ENCODE data around the gene TSPAN5.

Gene TSPAN5

DNA sequence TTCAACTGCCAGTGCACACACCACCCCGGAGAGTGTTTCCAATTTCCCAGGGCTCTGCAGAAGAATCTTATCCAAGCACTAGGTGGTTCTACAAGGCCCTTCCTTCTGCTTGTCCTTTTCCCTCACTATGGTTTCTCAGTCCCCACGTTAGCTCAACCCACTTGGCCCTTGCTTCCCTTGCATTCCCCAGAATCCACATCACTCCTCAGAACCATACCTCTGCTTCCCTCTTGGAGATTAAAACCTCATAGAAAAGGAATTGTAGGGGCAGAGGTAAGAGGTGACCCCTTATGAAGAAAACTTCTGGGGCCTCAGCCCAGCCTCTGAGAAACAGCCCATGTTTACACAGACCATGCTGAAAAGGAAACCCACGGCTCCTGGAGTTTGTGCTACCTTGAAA is 42.4 kb downstream of the TSPAN5 start:
- DNase-seq = no peak

DNA sequence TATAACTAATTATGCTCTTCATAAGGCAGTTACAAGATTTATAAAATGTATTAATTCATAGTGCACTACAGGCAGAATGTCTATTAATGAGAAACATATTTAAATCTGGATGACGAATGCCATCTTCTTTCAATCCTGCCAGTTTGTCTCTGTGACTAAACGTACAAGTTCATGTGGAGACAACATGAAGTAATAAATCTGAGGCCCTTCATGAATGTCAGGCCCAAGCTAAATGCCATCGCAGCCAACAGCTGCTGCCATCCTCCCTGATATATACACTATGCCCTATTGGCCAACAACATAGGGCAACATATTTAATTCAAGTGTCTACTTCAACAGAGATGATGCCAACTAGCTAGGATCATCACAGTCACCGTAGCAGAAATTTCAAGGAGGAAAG is 43.7 kb downstream of the TSPAN5 start:
- DNase-seq = no peak

DNA sequence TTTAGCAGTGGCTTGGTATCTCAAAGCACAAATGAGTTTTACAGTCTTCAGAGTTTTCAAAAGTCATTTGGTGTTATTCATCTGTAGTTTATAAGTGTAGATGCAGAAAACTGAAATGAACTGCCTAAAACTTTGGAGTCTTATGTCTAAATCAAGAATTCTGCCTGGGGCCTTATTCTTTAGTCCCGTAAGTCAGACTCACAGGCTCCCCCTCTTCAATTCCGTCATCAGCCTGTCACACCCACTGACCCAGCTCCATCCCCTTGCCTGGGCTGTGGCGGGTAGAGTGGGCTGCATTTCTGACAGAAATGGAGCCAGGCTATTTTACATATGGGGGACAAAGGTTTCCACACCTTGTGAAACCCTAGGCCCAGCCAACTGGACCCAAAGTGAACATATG is 44.3 kb downstream of the TSPAN5 start:
- DNase-seq = no peak

DNA sequence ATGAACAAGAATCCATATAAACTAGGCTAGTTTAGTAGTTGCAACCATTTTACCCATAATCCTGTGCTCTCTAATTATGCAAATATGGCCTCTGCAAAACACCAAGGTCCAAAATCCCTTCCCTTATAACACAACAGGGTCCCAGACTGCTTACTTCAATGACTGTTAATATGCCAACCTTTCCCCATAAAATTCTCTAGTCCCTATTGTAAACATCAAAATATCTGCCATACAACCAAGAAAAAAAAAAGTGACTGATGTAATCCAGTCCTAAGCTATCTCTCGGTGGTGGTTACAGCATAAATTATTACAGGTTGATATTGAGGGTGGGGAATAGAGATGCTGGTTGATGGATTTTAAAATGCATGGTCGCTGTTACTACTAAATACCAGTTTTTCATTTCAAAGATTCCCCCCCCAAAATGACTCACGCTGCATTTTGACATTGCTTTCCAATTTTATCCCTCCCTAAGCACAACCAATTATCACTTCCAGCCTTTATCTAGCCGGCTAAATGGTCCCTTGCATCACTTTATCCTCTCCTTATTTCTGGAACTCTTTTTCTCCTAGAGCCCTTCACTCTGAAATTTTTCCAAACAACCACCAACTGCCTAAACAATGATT is 44.8 kb downstream of the TSPAN5 start:
- DNase-seq = no peak

DNA sequence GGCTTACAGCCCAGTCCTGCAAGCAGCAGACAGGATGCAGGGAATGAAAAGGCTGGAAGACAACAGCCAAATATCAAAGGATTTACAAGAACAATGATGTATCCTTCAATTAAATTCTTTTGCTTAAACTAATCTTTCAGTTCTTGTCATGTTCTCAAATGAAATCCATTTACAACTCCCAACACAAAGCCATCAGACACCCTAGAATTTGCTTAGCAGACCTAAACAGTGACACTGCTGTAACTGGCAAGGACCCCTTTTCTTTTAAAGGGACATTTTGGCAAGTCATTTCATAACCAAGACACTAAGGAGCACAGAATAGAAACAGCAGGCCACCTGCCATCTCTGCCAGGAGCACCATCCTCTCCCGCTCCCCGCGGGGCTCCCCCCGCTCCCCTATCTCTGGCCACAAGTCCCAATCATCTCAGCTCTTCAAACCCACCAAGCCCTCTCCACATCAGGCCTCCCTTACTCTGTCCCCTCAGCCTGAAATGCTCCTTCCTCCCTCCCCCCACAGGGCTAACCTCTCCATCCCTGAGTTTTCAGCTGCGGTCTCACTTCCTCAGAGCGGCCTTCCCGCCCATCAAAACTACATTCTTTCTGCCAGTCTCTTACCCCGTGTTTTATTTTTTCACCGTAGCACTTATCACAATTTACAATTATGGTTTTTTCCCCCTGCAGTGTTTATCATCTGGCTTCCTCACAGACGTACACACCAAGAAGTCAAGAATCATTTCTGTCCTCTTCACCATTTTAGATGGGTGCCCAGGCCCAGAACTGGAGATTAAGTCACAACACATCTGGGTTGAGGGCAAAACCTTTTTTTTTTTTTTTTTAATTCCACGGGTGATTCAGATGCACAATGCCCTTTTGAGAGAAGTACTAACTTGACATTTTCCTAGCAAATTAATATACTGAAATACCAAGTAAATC is 45.8 kb downstream of the TSPAN5 start:
- no peak for DNase-seq

DNA sequence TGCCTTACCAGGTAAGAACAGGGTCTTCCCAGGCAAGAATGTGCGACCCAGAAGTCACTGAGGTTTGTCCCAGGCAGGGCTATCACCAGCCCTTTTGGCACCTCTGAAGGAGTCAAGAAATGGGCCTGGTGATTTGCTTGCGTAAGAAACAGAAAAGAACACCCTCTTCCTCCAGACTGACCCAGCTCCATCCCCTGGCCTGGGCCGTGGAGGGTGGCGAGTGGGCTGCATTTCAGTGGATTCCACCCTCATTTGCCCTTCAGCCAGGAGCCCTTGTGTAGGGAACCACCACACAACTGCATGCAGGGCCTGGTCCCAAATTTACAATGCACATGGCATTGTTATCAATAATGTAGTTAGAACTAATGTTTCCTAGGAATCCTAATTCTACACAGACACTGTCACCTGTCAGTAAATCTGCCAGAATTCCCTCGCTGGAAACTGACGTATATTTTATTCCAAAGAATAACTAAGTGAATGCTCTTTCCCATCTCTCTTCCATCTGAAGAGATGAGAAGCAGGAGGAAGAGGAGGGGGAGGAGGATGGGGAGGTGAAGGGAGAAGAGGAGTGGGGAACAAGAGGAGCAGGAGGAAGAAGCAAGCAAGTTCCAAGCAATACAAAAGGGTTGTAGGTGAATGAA is 46.6 kb downstream of the TSPAN5 start:
- DNase-seq = no peak

DNA sequence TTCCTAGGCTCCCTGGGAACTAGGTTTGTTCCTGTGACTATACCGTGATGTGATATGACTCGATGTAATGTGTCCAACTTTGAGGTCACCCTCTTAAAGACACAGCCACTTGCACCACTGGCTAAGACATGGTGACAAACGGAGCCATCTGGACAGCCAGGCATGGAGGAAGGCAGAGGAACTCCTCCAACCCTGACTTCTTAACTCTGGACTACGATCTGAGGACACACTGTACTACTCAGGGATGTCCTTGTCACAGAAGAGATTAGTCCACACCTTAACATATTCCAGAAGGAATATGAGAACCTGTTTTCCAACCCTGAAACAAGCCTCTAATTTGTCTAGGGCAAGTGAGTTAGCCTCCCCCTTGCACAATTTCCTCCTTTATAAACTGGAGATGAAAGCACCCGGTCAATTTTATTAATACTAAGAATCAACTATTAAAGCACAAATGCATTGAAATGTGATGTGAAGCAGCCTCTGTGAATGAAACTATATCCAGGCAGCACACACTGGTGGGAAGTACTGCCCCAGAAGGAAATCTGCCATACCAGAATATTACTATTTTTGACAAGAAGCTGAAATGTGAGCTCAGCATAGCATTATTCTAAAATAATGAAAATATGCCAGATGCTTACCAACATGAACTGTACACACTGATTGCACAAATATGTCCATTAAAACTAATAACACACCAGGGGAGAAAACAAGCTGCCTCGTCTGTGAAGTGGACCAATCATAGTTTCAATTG is 47.3 kb downstream of the TSPAN5 start:
- DNase-seq = no peak

DNA sequence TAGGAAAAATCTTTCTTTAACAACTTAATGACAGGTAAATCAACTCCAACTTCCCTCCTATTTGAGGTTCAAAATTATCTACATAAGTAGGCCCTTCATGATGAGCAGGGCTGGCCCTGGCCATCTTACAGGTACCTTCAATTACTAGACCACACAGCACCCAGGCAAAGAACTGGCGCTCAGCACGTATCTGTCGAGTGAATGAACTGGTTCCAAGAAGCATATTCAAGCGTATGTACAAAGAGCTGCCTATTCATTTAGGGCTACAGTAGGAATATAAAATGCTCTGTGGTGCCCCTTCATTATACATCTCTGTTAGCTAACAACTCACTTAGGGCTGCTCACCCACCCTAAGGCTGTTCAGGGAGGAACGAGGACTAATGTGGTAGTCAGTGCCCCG is 48.0 kb downstream of the TSPAN5 start:
- no peak for DNase-seq

DNA sequence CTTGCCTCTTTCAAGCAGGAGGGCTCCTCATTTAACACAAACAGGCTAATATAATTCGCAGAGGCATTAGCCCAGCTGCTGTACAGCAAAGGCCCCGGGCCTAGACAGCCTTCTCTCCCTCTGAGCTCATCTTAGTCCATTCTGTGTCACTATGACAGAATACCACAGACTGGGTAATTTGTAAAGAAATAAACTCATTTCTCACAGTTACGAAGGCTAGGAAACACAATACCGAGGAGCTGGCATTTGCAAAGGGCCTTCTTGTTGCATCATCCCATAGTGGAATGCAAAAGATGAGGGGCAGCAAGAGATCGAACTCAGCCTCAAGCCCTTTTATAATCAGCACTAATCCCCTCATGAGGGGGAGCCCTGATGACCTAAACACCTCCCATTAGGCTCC is 48.5 kb downstream of the TSPAN5 start:
- no peak for DNase-seq

DNA sequence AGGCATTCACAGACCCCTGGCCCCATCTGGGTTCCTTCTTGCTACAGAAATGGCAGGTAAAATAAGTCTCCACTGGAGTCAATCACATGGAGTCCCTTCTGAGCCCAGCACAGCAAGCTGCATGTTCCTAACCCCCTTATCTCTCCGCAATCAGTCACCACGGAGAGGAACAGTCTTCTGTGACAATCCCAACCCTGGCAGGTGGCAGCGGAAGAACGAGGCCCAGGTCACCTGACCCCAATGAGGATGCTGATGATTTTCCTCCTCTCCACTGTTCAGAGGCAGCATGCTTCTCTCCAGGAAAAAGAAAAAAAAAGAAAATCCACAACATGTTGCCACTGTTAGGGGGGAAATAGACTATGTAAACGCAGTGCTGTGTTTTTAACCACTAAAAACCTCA is 50.1 kb downstream of the TSPAN5 start:
- DNase-seq = no peak

DNA sequence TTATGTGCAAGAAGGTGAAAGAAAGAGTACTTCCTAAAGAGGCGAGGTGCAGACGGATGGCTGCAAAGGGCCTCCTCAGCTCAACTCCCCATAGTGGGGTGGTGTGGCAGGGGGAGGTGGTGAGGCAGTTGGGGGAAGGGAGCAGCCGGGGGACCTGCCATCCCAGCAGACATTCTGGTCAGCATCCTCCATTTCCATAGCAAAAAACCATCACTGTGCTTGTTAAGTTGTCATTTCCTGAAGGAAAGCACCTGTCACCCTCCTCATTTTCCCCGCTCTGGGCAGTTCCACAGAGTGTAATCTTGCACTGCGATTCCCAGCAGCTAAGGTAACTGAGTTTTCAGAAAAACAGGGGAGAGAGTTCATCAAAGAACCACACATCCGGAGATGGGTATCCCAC is 51.5 kb downstream of the TSPAN5 start:
- no peak for DNase-seq

DNA sequence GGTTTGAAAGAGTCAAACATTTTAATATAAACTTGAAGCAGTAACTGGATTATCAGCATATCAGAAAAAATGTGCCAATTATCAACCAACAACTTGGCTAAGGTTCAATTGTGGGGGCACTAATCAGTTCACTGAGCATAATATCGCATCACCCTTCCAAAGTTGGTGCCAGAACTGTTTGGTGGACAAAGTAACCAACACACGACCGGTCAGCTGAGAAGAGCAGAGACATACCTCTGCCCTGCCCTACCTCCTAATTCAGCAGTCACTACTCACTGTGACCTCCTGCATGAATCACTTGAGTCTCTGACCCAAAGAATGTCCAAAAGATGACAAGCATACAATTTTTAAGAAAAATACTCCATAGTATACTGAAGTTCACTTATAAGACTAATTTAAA is 53.2 kb downstream of the TSPAN5 start:
- no peak for DNase-seq

DNA sequence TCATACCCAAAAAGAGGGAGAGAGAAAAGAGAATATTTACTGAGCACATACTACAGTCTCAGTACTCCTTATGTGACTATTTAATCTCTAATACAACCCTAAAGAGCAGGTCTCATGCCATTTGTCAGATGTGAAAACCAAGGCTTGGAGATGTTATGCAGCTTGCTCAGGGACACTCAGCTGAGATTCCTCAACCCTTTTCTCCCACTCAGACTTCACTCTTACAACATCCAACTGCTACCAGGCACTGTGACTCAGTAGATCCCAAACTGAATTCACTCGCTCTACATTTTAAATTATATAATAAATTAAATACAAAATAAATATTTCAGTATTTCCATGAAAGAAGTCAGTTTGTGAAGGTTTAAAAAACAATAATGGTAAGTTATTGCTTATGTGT is 53.7 kb downstream of the TSPAN5 start:
- DNase-seq = no peak

DNA sequence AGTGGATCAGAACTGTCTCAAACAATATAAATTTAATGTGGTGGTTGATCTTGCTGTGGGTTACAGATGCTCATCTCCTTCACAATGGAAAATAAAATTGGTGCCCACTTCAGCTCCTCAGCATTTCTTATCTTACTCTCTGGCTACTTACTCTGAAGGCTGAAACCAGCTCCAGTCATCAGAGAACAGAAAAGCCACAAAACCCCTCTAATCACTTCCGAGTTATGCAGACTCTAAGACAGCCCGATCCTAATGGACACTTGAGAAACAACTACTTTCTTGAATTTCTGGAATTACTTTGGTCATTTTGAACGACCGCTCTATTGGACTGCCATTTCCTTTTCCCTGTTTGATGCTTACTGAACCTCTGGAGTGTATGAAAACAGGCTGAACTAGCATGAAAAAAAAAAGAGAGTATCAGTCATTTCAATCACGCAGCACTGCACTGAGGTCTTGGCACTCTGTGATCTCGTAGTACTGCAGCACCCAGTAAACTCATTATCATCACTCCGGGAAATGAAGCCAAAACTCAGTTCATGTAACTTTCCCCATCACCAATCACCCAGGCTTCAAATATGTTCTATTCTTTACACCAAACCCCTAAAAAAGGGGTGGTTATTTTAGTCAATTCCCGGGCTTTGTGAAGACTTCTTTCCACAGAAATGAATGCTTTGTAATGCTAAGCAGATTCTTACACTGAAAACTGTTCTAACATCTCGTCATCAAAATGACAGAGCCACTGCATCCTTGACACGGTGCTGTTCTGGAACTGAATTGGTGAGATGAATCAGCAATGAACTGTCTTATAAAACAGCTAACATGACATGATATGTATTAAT is 54.5 kb downstream of the TSPAN5 start:
- no peak for DNase-seq

DNA sequence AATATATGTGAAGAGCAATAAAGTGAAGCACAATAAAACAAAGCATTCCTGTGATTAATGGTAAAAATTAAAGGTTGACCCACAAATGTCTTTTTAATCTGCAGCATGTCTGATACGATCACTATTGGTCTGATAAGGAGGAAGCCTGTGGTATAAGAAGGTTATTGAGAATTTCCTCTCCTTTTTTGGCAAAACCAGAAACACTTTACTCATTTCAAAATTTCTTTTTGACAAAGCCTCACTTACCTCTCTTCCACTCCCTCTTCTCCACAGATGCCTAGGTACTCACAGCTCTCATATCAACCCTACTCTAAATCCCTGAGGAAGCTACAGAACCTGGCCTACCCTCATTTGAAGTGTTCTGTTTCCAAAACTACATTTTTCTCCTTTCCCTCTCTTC is 56.1 kb downstream of the TSPAN5 start:
- no peak for DNase-seq

DNA sequence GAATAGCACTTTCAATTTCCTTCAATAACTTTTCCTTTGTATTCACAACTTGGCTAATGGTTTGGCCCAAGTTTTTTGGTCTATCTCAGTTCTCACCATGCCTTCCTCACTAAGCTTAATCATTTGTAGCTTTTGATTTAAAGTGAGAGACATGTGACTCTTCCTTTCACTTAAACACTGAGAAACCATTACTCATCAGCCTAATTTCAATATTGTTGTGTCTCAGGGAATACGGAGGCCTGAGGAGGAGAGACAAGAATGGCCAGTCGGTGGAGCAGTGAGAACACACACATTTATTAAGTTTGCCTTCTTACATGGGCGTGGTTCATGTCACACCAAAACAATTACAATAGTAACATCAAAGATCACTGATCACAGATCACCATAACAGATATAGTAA is 56.7 kb downstream of the TSPAN5 start:
- DNase-seq = no peak

DNA sequence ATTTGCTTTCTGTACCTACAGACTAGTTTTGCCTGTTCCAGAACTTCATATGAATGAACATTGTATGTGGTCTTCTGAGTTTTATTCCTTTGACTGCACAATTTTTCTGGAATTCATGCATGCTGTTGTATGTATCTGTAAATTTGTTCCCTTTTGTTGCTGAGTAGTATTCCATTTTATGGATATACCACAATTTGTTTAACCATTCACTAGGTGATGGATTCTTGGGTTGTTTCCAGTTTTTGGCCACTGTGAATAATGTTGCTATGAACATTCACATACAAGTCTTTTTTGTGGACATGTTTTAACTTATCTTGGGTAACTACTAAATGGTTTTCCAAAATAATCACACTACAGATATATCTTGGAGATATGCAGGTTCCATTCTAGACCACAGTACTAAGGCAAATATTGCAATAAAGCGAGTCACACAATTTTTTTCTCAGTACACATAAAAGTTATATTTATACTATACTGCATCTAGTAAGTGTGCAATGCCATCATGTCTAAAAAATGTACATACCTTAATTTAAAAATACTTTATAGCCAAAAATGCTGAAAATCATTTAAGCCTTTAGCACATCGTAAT is 58.7 kb downstream of the TSPAN5 start:
- DNase-seq = no peak

DNA sequence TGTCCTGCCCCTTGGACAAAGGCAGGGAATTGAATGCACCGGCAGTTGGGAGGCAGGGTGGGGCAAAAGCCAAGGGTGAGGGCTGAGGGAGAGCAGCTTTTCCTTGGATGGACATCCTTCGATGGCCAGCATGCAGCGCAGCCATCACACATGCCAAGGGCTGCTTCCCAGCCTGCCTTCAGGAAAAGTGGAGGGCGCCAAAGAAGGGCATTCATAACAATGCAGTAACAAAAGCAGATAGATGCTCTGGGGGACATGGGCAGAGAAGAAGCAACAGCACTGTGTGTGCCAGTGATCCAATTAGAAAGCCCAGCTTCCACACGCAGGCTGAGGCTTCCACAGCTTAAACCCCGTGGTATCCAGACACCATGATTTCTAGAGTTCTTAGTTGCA is 71.5 kb downstream of the TSPAN5 start:
- no peak for DNase-seq

DNA sequence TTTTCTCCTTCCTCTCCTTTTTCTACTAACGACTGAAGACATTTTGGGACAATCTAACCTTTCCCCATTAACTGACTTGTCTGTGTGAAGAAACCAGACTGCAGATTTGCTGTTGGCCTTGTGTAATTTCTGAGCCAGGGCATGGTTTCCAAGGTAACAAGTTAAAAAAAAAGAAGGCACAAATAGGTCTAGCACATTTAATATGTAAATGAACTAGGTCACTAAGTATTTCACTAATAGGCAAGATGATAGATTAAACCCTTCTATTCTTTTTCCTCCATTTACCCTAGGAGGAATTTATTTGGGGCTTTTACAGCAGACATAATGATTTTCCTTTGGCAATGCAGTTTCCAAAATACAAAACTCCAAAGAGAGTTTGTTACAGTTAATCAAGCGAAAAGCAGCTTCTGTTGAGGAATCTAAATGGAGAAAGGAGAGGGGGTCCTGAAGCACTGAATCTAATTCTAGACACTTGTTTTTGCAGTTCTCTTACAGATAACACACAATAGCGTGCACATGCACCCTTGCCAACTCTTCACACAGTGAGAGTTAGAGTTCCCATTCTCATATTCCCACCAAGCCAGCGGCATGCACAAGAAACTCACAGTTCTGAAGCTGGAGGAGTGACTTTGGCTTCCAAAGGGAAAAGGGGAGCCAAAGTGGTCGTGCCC is 72.0 kb downstream of the TSPAN5 start:
- DNase-seq = no peak

DNA sequence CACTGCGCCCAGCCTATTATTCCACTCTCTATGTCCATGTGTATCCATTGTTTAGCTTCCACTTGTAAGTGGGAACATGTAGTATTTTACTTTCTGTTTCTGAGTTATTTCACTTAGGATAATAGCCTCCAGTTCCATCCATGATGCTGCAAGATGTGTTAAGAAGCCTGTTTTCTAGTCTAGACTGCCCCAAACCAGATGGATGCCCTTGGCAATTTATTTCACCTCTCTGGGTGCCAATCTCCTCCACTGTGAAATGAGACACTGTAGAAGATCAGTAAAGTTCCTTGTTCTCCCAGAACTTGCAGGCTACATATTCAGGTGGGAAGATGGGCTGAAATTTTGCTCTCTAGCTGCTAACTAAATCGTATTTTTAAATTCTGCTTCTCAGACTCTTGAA is 72.8 kb downstream of the TSPAN5 start:
- no peak for DNase-seq

DNA sequence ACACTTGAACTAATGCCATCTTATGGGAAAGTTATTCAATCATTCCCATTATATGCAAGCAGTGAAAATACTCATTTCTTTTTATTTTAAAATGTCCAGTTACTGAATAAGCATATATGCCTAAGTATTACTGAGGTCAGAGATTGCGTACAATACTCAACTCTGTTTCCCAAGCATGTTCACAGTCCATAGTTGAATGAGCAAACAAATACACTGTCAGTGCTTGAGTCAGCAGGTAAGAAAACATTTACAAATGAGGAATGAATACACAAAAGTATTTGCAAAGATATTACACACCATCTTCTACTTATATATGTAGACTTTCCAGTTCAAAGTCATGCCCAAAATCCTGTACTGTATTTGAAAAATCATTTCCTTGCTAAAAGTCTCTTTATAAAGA is 74.1 kb downstream of the TSPAN5 start:
- no peak for DNase-seq

DNA sequence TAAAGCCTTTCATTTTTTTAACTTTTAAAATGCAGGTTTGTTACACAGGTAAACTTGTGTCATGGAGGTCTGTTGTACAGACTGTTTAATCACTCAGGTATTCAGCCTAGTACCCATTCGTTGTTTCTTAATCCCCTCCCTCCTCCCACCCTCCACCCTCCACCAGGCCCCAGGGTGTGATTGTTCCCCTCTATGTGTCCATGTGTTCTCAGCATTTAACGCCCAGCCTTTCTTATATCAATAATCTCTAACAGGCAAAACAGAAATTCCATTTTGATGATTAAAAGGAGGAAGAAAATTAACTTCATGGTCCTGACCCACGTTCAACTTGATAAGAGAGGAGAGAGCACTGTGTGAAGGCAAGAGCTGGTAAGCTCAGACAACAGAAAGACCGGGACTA is 75.1 kb downstream of the TSPAN5 start:
- no peak for DNase-seq

Measured in NCI-H1105 (cell line).